ENCODE data around the gene FMNL2. TPM values are rescaled to one million over a fixed set of nuclear protein-coding genes. Genes with fewer than 3 reads are reported as not detected.

FMNL2 gene
- total RNA-seq, 1 donor from 2014 or later = 41.7 TPM

DNA sequence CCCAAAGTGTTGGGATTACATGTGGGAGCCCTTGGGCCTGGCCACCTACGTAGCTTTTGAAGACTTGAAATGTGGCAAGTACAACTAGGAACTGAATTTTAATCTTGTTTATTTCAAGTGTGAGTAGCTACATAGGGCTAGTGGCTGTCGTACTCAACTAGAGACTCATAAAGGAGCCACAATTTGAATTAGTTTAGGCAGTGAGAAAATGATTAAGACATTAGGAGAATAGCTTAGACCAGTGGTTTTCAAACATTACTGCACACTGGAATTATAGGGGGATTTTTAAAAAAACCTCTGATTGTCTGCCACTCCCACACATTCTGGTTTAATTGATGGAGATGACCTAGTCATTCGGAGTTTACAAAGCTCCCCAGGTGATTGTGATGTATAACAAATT lies 127.1 kb downstream of the FMNL2 start:
- TF ChIP-seq, protein P1, sequence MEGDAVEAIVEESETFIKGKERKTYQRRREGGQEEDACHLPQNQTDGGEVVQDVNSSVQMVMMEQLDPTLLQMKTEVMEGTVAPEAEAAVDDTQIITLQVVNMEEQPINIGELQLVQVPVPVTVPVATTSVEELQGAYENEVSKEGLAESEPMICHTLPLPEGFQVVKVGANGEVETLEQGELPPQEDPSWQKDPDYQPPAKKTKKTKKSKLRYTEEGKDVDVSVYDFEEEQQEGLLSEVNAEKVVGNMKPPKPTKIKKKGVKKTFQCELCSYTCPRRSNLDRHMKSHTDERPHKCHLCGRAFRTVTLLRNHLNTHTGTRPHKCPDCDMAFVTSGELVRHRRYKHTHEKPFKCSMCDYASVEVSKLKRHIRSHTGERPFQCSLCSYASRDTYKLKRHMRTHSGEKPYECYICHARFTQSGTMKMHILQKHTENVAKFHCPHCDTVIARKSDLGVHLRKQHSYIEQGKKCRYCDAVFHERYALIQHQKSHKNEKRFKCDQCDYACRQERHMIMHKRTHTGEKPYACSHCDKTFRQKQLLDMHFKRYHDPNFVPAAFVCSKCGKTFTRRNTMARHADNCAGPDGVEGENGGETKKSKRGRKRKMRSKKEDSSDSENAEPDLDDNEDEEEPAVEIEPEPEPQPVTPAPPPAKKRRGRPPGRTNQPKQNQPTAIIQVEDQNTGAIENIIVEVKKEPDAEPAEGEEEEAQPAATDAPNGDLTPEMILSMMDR (IDR thresholded peaks at IDR 0.05; ENCODE audit: unreplicated experiment) = no peak
- no peaks in the 10 kb centered on the region for H3K9me3 Mint-ChIP-seq (ENCODE audit: unreplicated experiment)
- H3K4me1 Mint-ChIP-seq (ENCODE audit: unreplicated experiment) = peaks cover 9% of the 10 kb centered on the region
- H3K4me3 Mint-ChIP-seq (ENCODE audit: unreplicated experiment) = no peak overlapping the region
- no peaks in the 10 kb centered on the region for H3K27me3 Mint-ChIP-seq (ENCODE audit: unreplicated experiment)
- H3K36me3 Mint-ChIP-seq (ENCODE audit: low read depth, unreplicated experiment) = no peaks in the 10 kb centered on the region
- H3K27ac Mint-ChIP-seq (ENCODE audit: unreplicated experiment) = no peak overlapping the region
- DNase-seq (ENCODE audit: low spot score) = no peak

DNA sequence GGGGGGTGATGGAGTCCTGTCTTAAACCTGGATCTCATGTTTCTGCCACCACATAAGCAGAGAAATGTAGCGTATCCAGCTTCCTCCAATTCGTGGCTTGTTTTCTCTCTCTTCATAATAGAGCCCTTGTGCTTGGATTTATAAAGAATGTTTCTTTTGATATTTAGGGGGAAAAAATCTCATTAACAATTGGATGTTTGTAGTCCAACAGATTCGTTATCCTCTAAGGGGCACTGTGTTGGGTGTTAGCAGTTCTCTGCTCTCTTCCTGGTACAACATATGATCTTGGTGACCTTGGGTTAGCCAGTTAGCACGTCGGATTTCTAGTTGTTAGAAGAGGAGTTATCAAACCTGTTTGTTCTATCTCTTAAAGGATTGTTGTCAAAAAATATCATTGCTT lies 127.8 kb downstream of the FMNL2 start:
- TF ChIP-seq, protein P1 (IDR thresholded peaks at IDR 0.05; ENCODE audit: unreplicated experiment) = no peak
- no peaks in the 10 kb centered on the region for H3K9me3 Mint-ChIP-seq (ENCODE audit: unreplicated experiment)
- no peaks in the 10 kb centered on the region for H3K36me3 Mint-ChIP-seq (ENCODE audit: low read depth, unreplicated experiment)
- no peak overlapping the region for H3K27ac Mint-ChIP-seq (ENCODE audit: unreplicated experiment)
- H3K27me3 Mint-ChIP-seq (ENCODE audit: unreplicated experiment) = no peaks in the 10 kb centered on the region
- DNase-seq (ENCODE audit: low spot score) = no peak
- H3K4me1 Mint-ChIP-seq (ENCODE audit: unreplicated experiment) = peaks cover 13% of the 10 kb centered on the region
- no peak overlapping the region for H3K4me3 Mint-ChIP-seq (ENCODE audit: unreplicated experiment)

DNA sequence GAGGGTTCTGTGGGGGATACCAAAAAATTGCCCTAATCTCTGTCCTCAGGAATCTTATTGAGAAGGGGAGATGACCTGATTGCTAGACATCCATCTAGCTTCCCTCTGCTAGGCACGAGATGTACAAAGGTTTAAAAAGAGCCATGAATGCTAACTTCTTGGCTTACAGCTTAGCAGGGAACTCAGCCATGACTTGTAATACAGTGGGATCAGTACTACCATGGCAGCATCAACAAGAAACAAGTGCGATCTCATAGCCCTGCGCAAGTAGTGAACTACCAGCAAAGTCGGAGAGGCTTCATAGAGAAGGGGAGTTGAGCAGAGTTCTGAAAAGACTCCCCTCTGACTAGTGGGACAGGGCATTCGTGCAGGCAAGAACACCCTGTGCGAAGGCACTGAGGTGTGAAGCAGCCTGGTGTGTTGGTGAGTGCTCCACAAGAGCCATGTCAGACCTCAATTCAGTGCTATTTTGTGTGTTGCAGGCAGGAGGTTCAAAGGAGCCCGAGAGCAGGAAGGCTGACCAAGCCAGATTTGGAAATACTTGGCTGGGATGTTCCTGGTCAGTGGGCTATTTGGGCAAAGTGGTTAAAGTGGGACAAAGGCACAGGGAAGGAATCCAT lies 130.0 kb downstream of the FMNL2 start:
- Mint-ChIP-seq H3K36me3 (ENCODE audit: low read depth, unreplicated experiment) (no peaks in the 10 kb centered on the region), H3K27me3 (ENCODE audit: unreplicated experiment) (no peaks in the 10 kb centered on the region), H3K4me3 (ENCODE audit: unreplicated experiment) (no peak overlapping the region), H3K4me1 (ENCODE audit: unreplicated experiment) (peaks cover 24% of the 10 kb centered on the region), H3K9me3 (ENCODE audit: unreplicated experiment) (no peaks in the 10 kb centered on the region), H3K27ac (ENCODE audit: unreplicated experiment) (no peak overlapping the region)
- DNase-seq (ENCODE audit: low spot score) = no peak
- TF ChIP-seq, protein P1 (IDR thresholded peaks at IDR 0.05; ENCODE audit: unreplicated experiment) = no peak

DNA sequence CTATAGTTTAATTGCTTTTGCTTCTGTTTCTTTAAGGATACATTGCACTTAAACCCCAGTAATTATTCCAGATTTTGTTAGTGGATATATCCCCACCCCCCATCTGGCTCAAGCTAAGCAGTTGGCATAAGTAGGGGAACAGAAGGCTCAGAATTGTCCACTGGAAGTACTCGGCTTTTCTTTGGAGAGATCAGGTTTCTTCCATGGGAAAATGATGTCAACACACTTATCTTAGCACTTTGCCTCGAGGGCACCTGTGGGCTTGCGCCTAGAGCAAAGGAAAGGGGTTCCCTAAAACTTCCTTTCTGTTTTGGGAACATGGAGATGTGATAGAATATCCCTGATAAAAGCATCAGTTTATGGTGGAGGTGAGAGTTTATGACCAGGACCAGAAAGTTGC lies 130.6 kb downstream of the FMNL2 start:
- Mint-ChIP-seq H3K27ac (ENCODE audit: unreplicated experiment) (no peak overlapping the region), H3K27me3 (ENCODE audit: unreplicated experiment) (no peaks in the 10 kb centered on the region), H3K9me3 (ENCODE audit: unreplicated experiment) (no peaks in the 10 kb centered on the region), H3K36me3 (ENCODE audit: low read depth, unreplicated experiment) (no peaks in the 10 kb centered on the region), H3K4me1 (ENCODE audit: unreplicated experiment) (peaks cover 25% of the 10 kb centered on the region), H3K4me3 (ENCODE audit: unreplicated experiment) (no peak overlapping the region)
- DNase-seq (ENCODE audit: low spot score) = no peak
- TF ChIP-seq, protein P1 (IDR thresholded peaks at IDR 0.05; ENCODE audit: unreplicated experiment) = no peak

DNA sequence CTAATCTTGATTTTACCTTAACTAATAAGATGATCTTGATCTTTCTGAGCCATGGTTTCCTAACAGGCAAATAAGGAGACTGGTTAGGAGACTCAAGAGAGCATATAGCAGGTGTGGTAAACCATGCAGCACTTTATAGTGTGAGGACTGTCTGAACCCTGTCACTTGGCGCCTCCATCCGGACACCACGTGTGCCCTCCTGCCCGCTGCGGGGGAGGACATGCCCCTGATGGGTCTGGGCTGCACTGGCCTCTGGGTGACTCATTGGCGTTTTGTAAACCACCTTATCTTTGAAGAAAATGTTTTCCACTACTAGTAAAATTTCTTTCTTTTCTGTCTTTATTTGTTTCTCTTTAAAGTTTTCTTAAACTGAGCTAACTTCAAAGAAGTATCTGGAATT lies 131.1 kb downstream of the FMNL2 start:
- TF ChIP-seq, protein P1 (IDR thresholded peaks at IDR 0.05; ENCODE audit: unreplicated experiment) = no peak
- H3K27me3 Mint-ChIP-seq (ENCODE audit: unreplicated experiment) = no peaks in the 10 kb centered on the region
- no peaks in the 10 kb centered on the region for H3K9me3 Mint-ChIP-seq (ENCODE audit: unreplicated experiment)
- DNase-seq (ENCODE audit: low spot score) = no peak
- H3K36me3 Mint-ChIP-seq (ENCODE audit: low read depth, unreplicated experiment) = no peaks in the 10 kb centered on the region
- H3K4me1 Mint-ChIP-seq (ENCODE audit: unreplicated experiment) = peaks cover 27% of the 10 kb centered on the region
- no peak overlapping the region for H3K27ac Mint-ChIP-seq (ENCODE audit: unreplicated experiment)
- no peak overlapping the region for H3K4me3 Mint-ChIP-seq (ENCODE audit: unreplicated experiment)

All from endothelial cell (in vitro differentiated cells).